Ishikawa (cell line): ENCODE data around the gene FAM20C.

Source experiments
- CEBPB ChIP-seq: IDR thresholded peaks from 2 replicates; pipeline ENCODE4 v1.6.1; 2012
- CREB1 ChIP-seq: IDR thresholded peaks from 2 replicates; pipeline ENCODE4 v1.6.1; 2012; ENCODE audit warnings: low read depth
- EGR1 ChIP-seq: IDR thresholded peaks from 2 replicates; pipeline ENCODE4 v1.6.1; 2012
- EP300 ChIP-seq: IDR thresholded peaks from 2 replicates; pipeline ENCODE4 v1.6.1; 2012; ENCODE audit warnings: borderline replicate concordance
- FOXM1 ChIP-seq: IDR thresholded peaks from 2 replicates; pipeline ENCODE4 v1.6.1; 2012; ENCODE audit warnings: low read depth, borderline replicate concordance
- RAD21 ChIP-seq: IDR thresholded peaks from 2 replicates; pipeline ENCODE4 v1.6.1; 2012; ENCODE audit warnings: low read depth
- TAF1 ChIP-seq: IDR thresholded peaks from 2 replicates; pipeline ENCODE4 v1.6.1; 2012; ENCODE audit warnings: low read depth, mild to moderate bottlenecking
- ZBTB7A ChIP-seq: IDR thresholded peaks from 2 replicates; pipeline ENCODE4 v1.6.1; 2012; ENCODE audit warnings: low read depth
- TF ChIP-seq, protein P1 (sequence below): IDR thresholded peaks from 2 replicates; pipeline ENCODE4 v1.6.1; 2012
- TF ChIP-seq, protein P2 (sequence below): IDR thresholded peaks from 2 replicates; pipeline ENCODE4 v1.6.1; 2012
- TF ChIP-seq, protein P3 (sequence below): IDR thresholded peaks from 2 replicates; pipeline ENCODE4 v1.6.1; 2012; ENCODE audit warnings: low read depth, mild to moderate bottlenecking

DNA sequence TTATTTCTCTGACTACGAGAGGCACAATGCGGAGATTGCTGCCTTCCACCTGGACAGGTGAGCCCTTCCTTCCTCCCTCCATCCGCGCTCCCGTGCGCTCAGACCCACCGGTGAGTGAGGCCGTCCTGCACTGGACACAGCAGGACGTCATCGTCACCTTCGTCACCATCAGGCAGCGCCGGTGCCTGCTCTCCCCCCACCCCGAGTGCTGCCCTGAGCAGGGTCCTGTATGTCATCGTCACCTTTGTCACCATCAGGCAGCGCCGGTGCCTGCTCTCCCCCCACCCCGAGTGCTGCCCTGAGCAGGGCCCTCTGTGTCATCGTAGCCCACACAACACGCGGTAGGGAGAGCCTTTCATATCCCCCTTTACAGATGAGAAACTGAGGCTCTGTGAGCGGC is 54.1 kb downstream of the FAM20C start:
- TF ChIP-seq CREB1 (no peak), EGR1 (no peak), CEBPB (no peak), RAD21 (no peak), FOXM1 (no peak), EP300 (no peak), ZBTB7A (no peak), TAF1 (no peak)
- TF ChIP-seq, protein P1, sequence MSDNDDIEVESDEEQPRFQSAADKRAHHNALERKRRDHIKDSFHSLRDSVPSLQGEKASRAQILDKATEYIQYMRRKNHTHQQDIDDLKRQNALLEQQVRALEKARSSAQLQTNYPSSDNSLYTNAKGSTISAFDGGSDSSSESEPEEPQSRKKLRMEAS, result no peak
- TF ChIP-seq, protein P2, sequence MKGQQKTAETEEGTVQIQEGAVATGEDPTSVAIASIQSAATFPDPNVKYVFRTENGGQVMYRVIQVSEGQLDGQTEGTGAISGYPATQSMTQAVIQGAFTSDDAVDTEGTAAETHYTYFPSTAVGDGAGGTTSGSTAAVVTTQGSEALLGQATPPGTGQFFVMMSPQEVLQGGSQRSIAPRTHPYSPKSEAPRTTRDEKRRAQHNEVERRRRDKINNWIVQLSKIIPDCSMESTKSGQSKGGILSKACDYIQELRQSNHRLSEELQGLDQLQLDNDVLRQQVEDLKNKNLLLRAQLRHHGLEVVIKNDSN, result no peak
- TF ChIP-seq, protein P3, sequence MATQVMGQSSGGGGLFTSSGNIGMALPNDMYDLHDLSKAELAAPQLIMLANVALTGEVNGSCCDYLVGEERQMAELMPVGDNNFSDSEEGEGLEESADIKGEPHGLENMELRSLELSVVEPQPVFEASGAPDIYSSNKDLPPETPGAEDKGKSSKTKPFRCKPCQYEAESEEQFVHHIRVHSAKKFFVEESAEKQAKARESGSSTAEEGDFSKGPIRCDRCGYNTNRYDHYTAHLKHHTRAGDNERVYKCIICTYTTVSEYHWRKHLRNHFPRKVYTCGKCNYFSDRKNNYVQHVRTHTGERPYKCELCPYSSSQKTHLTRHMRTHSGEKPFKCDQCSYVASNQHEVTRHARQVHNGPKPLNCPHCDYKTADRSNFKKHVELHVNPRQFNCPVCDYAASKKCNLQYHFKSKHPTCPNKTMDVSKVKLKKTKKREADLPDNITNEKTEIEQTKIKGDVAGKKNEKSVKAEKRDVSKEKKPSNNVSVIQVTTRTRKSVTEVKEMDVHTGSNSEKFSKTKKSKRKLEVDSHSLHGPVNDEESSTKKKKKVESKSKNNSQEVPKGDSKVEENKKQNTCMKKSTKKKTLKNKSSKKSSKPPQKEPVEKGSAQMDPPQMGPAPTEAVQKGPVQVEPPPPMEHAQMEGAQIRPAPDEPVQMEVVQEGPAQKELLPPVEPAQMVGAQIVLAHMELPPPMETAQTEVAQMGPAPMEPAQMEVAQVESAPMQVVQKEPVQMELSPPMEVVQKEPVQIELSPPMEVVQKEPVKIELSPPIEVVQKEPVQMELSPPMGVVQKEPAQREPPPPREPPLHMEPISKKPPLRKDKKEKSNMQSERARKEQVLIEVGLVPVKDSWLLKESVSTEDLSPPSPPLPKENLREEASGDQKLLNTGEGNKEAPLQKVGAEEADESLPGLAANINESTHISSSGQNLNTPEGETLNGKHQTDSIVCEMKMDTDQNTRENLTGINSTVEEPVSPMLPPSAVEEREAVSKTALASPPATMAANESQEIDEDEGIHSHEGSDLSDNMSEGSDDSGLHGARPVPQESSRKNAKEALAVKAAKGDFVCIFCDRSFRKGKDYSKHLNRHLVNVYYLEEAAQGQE, result no peak
